ENCODE data around the gene DBT. TPM values are rescaled to one million over a fixed set of nuclear protein-coding genes. Genes with fewer than 3 reads are reported as not detected.
"Not testable (repeated sequence)": the region's sequence is repeated elsewhere in the genome, so short reads cannot be mapped to it uniquely, and the experiment has no call there.

DBT gene
- total RNA-seq, 1 donor from 2014 or later = 11.3 TPM

DNA sequence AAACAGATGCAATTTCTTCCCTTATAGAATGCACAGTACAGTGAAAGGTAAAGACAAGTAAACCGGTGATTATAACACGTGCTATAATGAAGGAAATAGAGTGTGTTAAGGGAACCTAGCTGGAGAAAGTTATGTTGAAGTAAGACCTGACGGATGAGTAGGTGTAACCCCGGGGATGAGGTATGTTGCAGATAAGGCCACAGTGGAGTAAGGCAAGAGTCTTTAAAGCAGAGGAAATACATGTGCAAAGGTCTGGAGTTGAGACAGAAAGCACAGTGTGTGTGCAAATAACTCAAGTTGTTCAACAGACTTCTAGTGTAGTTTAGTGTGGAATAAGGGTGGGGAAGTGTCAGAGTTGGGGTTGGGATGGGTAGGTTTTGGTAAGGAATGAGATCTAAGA lies 2.9 kb downstream of the DBT start:
- DNase-seq (ENCODE audit: low spot score) = no peak
- H3K4me1 Mint-ChIP-seq (ENCODE audit: low read depth) = peaks cover 10% of the 10 kb centered on the region
- H3K36me3 Mint-ChIP-seq (ENCODE audit: low read depth) = peaks cover 6% of the 10 kb centered on the region
- no peaks in the 10 kb centered on the region for H3K9me3 Mint-ChIP-seq
- H3K27me3 Mint-ChIP-seq (ENCODE audit: insufficient read depth) = no peaks in the 10 kb centered on the region
- H3K4me3 Mint-ChIP-seq = no peak overlapping the region
- intact Hi-C loops (cut with micrococcal nuclease) = loop anchor here (5.0 to 10.0 kb wide), 4 partner anchors 209 to 439 kb away; partner anchors contain the start of gene AGL
- H3K27ac Mint-ChIP-seq = no peak overlapping the region

GRCh38 chr1:100240631-100241030 lies 9.0 kb downstream of the DBT start:
- intact Hi-C loops (cut with micrococcal nuclease) = loop anchor here (10.0 kb wide), 1 partner anchor 386 kb away; the partner anchor contains the start of gene AGL
- Mint-ChIP-seq H3K27ac (no peak overlapping the region), H3K4me1 (ENCODE audit: low read depth) (no peaks in the 10 kb centered on the region), H3K36me3 (ENCODE audit: low read depth) (peaks cover 27% of the 10 kb centered on the region), H3K4me3 (no peak overlapping the region), H3K27me3 (ENCODE audit: insufficient read depth) (no peaks in the 10 kb centered on the region), H3K9me3 (no peaks in the 10 kb centered on the region)
- DNase-seq (ENCODE audit: low spot score) = no peak

DNA sequence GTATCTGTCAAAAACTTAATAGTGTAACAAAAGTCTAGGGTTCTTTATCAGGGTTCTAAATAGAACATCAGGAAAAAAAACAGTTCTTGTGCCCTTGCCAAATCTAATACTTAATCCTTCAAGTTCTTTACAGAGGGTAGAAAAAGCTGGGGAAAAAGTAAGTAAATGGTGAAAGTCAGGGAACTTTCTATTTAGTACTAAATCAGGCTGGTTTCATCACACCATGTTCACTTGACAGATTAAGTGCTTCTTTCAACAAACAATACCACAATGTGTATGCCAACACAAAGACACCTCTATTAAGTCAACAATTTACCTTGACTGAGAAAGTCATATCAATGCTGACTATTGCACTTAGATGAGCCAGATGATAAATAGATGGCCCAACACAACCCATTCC lies 9.7 kb downstream of the DBT start:
- Mint-ChIP-seq H3K36me3 (ENCODE audit: low read depth) (peaks cover 28% of the 10 kb centered on the region), H3K4me3 (no peak overlapping the region), H3K27ac (no peak overlapping the region), H3K9me3 (no peaks in the 10 kb centered on the region), H3K4me1 (ENCODE audit: low read depth) (no peaks in the 10 kb centered on the region), H3K27me3 (ENCODE audit: insufficient read depth) (no peaks in the 10 kb centered on the region)
- intact Hi-C loops (cut with micrococcal nuclease) = loop anchor here (10.0 kb wide), 1 partner anchor 385 kb away; the partner anchor contains the start of gene AGL
- no peak for DNase-seq (ENCODE audit: low spot score)

GRCh38 chr1:100237091-100237490 lies 12.5 kb downstream of the DBT start:
- no peak for DNase-seq (ENCODE audit: low spot score)
- no peaks in the 10 kb centered on the region for H3K27me3 Mint-ChIP-seq (ENCODE audit: insufficient read depth)
- intact Hi-C loops (cut with micrococcal nuclease) = no loop called here
- no peak overlapping the region for H3K4me3 Mint-ChIP-seq
- H3K4me1 Mint-ChIP-seq (ENCODE audit: low read depth) = peaks cover 8% of the 10 kb centered on the region
- peaks cover 39% of the 10 kb centered on the region for H3K36me3 Mint-ChIP-seq (ENCODE audit: low read depth)
- H3K9me3 Mint-ChIP-seq = no peaks in the 10 kb centered on the region
- H3K27ac Mint-ChIP-seq = no peak overlapping the region

- Mint-ChIP-seq H3K27ac (no peak overlapping the region), H3K4me3 (no peak overlapping the region), H3K4me1 (ENCODE audit: low read depth) (peaks cover 8% of the 10 kb centered on the region), H3K9me3 (no peaks in the 10 kb centered on the region), H3K27me3 (ENCODE audit: insufficient read depth) (no peaks in the 10 kb centered on the region), H3K36me3 (ENCODE audit: low read depth) (peaks cover 39% of the 10 kb centered on the region)
- no peak for DNase-seq (ENCODE audit: low spot score)
- intact Hi-C loops (cut with micrococcal nuclease) = no loop called here
Measured at GRCh38 chr1:100234432-100234831, 15.2 kb downstream of the DBT start.

DNA sequence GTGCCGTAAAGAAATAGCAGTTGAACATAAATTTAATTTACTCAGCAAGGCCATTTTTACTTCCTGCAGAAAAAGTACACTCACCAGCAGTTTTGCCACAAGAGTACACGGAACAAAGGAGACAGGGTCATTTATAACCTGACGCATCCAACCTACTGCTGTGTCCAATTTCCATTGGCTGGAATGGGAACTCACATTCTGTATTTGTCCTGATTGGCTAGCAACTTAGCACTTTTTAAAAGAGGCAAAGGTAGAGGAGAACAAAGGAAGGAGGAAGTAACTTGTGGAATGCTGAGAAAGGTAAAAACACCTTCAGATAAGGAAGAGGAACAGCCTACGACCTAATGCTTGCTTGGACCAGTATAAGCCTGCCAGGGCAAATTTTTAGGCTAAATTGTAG lies 16.1 kb downstream of the DBT start:
- H3K4me1 Mint-ChIP-seq (ENCODE audit: low read depth); H3K9me3 Mint-ChIP-seq; H3K27me3 Mint-ChIP-seq (ENCODE audit: insufficient read depth); intact Hi-C loops (cut with micrococcal nuclease); H3K27ac Mint-ChIP-seq; H3K4me3 Mint-ChIP-seq; DNase-seq (ENCODE audit: low spot score): not testable (repeated sequence)
- peaks cover 37% of the 10 kb centered on the region for H3K36me3 Mint-ChIP-seq (ENCODE audit: low read depth)

- peaks cover 34% of the 10 kb centered on the region for H3K36me3 Mint-ChIP-seq (ENCODE audit: low read depth)
- H3K27me3 Mint-ChIP-seq (ENCODE audit: insufficient read depth) = no peaks in the 10 kb centered on the region
- H3K4me3 Mint-ChIP-seq = no peak overlapping the region
- DNase-seq (ENCODE audit: low spot score) = no peak
- no peak overlapping the region for H3K27ac Mint-ChIP-seq
- intact Hi-C loops (cut with micrococcal nuclease) = no loop called here
- no peaks in the 10 kb centered on the region for H3K9me3 Mint-ChIP-seq
- peaks cover 8% of the 10 kb centered on the region for H3K4me1 Mint-ChIP-seq (ENCODE audit: low read depth)
Measured at GRCh38 chr1:100232156-100232555, 17.5 kb downstream of the DBT start.

- Mint-ChIP-seq H3K27ac (no peak overlapping the region), H3K27me3 (ENCODE audit: insufficient read depth) (no peaks in the 10 kb centered on the region), H3K9me3 (no peaks in the 10 kb centered on the region), H3K4me3 (no peak overlapping the region), H3K36me3 (ENCODE audit: low read depth) (peaks cover 29% of the 10 kb centered on the region), H3K4me1 (ENCODE audit: low read depth) (peaks cover 8% of the 10 kb centered on the region)
- intact Hi-C loops (cut with micrococcal nuclease) = no loop called here
- DNase-seq (ENCODE audit: low spot score) = no peak
Measured at GRCh38 chr1:100231721-100232120, 17.9 kb downstream of the DBT start.

GRCh38 chr1:100230765-100231164 lies 18.9 kb downstream of the DBT start:
- Mint-ChIP-seq H3K36me3 (ENCODE audit: low read depth) (peaks cover 26% of the 10 kb centered on the region), H3K4me3 (no peak overlapping the region), H3K9me3 (no peaks in the 10 kb centered on the region), H3K4me1 (ENCODE audit: low read depth) (peaks cover 8% of the 10 kb centered on the region), H3K27ac (no peak overlapping the region), H3K27me3 (ENCODE audit: insufficient read depth) (no peaks in the 10 kb centered on the region)
- no peak for DNase-seq (ENCODE audit: low spot score)
- intact Hi-C loops (cut with micrococcal nuclease) = no loop called here

GRCh38 chr1:100229681-100230443 lies 19.8 kb downstream of the DBT start:
- no peaks in the 10 kb centered on the region for H3K27me3 Mint-ChIP-seq (ENCODE audit: insufficient read depth)
- no peak for DNase-seq (ENCODE audit: low spot score)
- H3K9me3 Mint-ChIP-seq = no peaks in the 10 kb centered on the region
- H3K36me3 Mint-ChIP-seq (ENCODE audit: low read depth) = peaks cover 24% of the 10 kb centered on the region
- no peak overlapping the region for H3K4me3 Mint-ChIP-seq
- peaks cover 8% of the 10 kb centered on the region for H3K4me1 Mint-ChIP-seq (ENCODE audit: low read depth)
- H3K27ac Mint-ChIP-seq = no peak overlapping the region
- intact Hi-C loops (cut with micrococcal nuclease) = no loop called here

- Mint-ChIP-seq H3K9me3 (no peaks in the 10 kb centered on the region), H3K27ac (no peak overlapping the region), H3K4me1 (ENCODE audit: low read depth) (peaks cover 4% of the 10 kb centered on the region), H3K36me3 (ENCODE audit: low read depth) (peaks cover 20% of the 10 kb centered on the region), H3K4me3 (no peak overlapping the region), H3K27me3 (ENCODE audit: insufficient read depth) (no peaks in the 10 kb centered on the region)
- DNase-seq (ENCODE audit: low spot score) = no peak
- intact Hi-C loops (cut with micrococcal nuclease) = no loop called here
Measured at GRCh38 chr1:100222428-100222827, 27.2 kb downstream of the DBT start.

- intact Hi-C loops (cut with micrococcal nuclease) = no loop called here
- Mint-ChIP-seq H3K9me3 (no peaks in the 10 kb centered on the region), H3K27ac (no peak overlapping the region), H3K4me3 (no peak overlapping the region), H3K4me1 (ENCODE audit: low read depth) (peaks cover 4% of the 10 kb centered on the region), H3K27me3 (ENCODE audit: insufficient read depth) (no peaks in the 10 kb centered on the region), H3K36me3 (ENCODE audit: low read depth) (peaks cover 25% of the 10 kb centered on the region)
- no peak for DNase-seq (ENCODE audit: low spot score)
Measured at GRCh38 chr1:100219883-100220282, 29.8 kb downstream of the DBT start.

GRCh38 chr1:100219457-100219856 lies 30.2 kb downstream of the DBT start:
- H3K9me3 Mint-ChIP-seq = no peaks in the 10 kb centered on the region
- peaks cover 4% of the 10 kb centered on the region for H3K4me1 Mint-ChIP-seq (ENCODE audit: low read depth)
- no peak for DNase-seq (ENCODE audit: low spot score)
- H3K27me3 Mint-ChIP-seq (ENCODE audit: insufficient read depth) = no peaks in the 10 kb centered on the region
- intact Hi-C loops (cut with micrococcal nuclease) = no loop called here
- H3K36me3 Mint-ChIP-seq (ENCODE audit: low read depth) = peaks cover 27% of the 10 kb centered on the region
- no peak overlapping the region for H3K27ac Mint-ChIP-seq
- H3K4me3 Mint-ChIP-seq = no peak overlapping the region

- H3K36me3 Mint-ChIP-seq (ENCODE audit: low read depth) = peaks cover 31% of the 10 kb centered on the region
- no peaks in the 10 kb centered on the region for H3K9me3 Mint-ChIP-seq
- H3K4me3 Mint-ChIP-seq = no peak overlapping the region
- H3K27ac Mint-ChIP-seq = no peak overlapping the region
- intact Hi-C loops (cut with micrococcal nuclease) = no loop called here
- no peak for DNase-seq (ENCODE audit: low spot score)
- H3K27me3 Mint-ChIP-seq (ENCODE audit: insufficient read depth) = no peaks in the 10 kb centered on the region
- peaks cover 4% of the 10 kb centered on the region for H3K4me1 Mint-ChIP-seq (ENCODE audit: low read depth)
Measured at GRCh38 chr1:100217834-100218233, 31.8 kb downstream of the DBT start.
